H1 (cell line): Measurements from ENCODE around the gene NANOS2. TPM values are rescaled to one million over a fixed set of nuclear protein-coding genes. Genes with fewer than 3 reads are reported as not detected.

ENCODE experiments used
- CTCF ChIA-PET: fragments of 300-600 bp; sonication (Branson Sonifier 250); formaldehyde crosslinking; loops from one replicate; lab custom pipeline; 2021; ENCODE audit not compliant: partially characterized antibody; lab: Charles Lee
- POLR2A ChIA-PET: fragments of 300-600 bp; sonication (Branson Sonifier 250); formaldehyde crosslinking; loops from one replicate; lab custom pipeline; 2021; ENCODE audit warnings: inconsistent platforms; ENCODE audit not compliant: partially characterized antibody; lab: Charles Lee
- DNase-seq, 2 experiments: peaks; one replicate each; pipeline versions ENCODE4 v3.0.0 to v3.0.0-alpha.2; 2010 to 2022; ENCODE audit warnings: low spot score in 2 of 2, low read depth in 1 of 2, mixed read lengths in 1 of 2
- FAIRE-seq: peaks from 2 replicates; lab custom pipeline; 2011; peaks lifted over from hg19 to GRCh38; lab: Jason Lieb, UNC
- H2AFZ ChIP-seq: 2 replicates; pipeline ENCODE4 v1.8.1; 2012; ENCODE audit warnings: low read length, inconsistent platforms
- H2AK5ac ChIP-seq: 2 replicates; pipeline ENCODE4 v1.6.1; 2013; ENCODE audit warnings: low read depth, low read length
- H2BK120ac ChIP-seq: replicated peaks from 2 replicates; pipeline ENCODE3; 2013; ENCODE audit warnings: low read depth, low read length, inconsistent platforms
- H2BK12ac ChIP-seq: 2 replicates; pipeline ENCODE4 v1.6.1; 2013; ENCODE audit warnings: low read depth, low read length
- H2BK15ac ChIP-seq: 2 replicates; pipeline ENCODE4 v1.6.1; 2013; ENCODE audit warnings: low read length
- H2BK20ac ChIP-seq: 2 replicates; pipeline ENCODE4 v1.6.1; 2013; ENCODE audit warnings: low read length
- H2BK5ac ChIP-seq: 2 replicates; pipeline ENCODE4 v1.6.1; 2013; ENCODE audit warnings: low read depth, low read length
- H3K14ac ChIP-seq: 2 replicates; pipeline ENCODE4 v1.6.1; 2013; ENCODE audit warnings: inconsistent platforms; ENCODE audit not compliant: insufficient read length
- H3K18ac ChIP-seq: 2 replicates; pipeline ENCODE4 v1.6.1; 2013; ENCODE audit warnings: low read length; ENCODE audit errors: extremely low read depth
- H3K23ac ChIP-seq: 2 replicates; pipeline ENCODE4 v1.6.1; 2013; ENCODE audit warnings: inconsistent platforms; ENCODE audit not compliant: insufficient read length
- H3K23me2 ChIP-seq: 2 replicates; pipeline ENCODE4 v1.6.1; 2013; ENCODE audit warnings: low read depth, low read length
- H3K27ac ChIP-seq: 2 replicates; pipeline ENCODE4 v1.6.1; 2011; ENCODE audit warnings: low read depth, low read length, inconsistent platforms
- H3K27me3 ChIP-seq, 4 experiments: replicated peaks in 1 of 4; 1 replicate in 1 of 4; 2 replicates in 3 of 4; pipeline versions ENCODE4 v1.6.1 to v1.8.1; 2011 to 2013; ENCODE audit warnings: low read length in 3 of 4, mild to moderate bottlenecking in 3 of 4, inconsistent platforms in 2 of 4, mixed read lengths in 2 of 4, moderate library complexity in 1 of 4; ENCODE audit not compliant: control insufficient read depth in 3 of 4, insufficient read depth in 3 of 4; ENCODE audit errors: extremely low read depth in 1 of 4
- H3K36me3 ChIP-seq, 4 experiments: 2 replicates each; pipeline versions ENCODE4 v1.6.1 to v1.8.1; 2011 to 2013; ENCODE audit warnings: mild to moderate bottlenecking in 4 of 4, low read length in 3 of 4, moderate library complexity in 2 of 4, control low read depth in 1 of 4, inconsistent platforms in 1 of 4; ENCODE audit not compliant: insufficient read depth in 4 of 4, control insufficient read depth in 2 of 4
- H3K4ac ChIP-seq: replicated peaks from 2 replicates; pipeline ENCODE3; 2013; ENCODE audit warnings: low read length, low read depth, mixed read lengths, inconsistent platforms; ENCODE audit not compliant: insufficient read length
- H3K4me1 ChIP-seq, 4 experiments: replicated peaks in 1 of 4; 1 replicate in 1 of 4; 2 replicates in 3 of 4; pipeline versions ENCODE4 v1.6.1 to v1.8.1; 2011 to 2013; ENCODE audit warnings: low read length in 3 of 4, inconsistent platforms in 2 of 4, mixed read lengths in 1 of 4; ENCODE audit not compliant: insufficient read depth in 4 of 4, control insufficient read depth in 3 of 4
- H3K4me2 ChIP-seq, 2 experiments: 2 replicates each; pipeline versions ENCODE4 v1.6.1 to v1.8.1; 2011 to 2013; ENCODE audit warnings: low read depth in 2 of 2, low read length in 2 of 2, control low read depth in 1 of 2, inconsistent platforms in 1 of 2, mild to moderate bottlenecking in 1 of 2; ENCODE audit not compliant: insufficient read depth in 1 of 2
- H3K4me3 ChIP-seq, 4 experiments: fragments of 200-600, 300-600 bp in 1 of 4; sonication (generic), shearing (Covaris generic), sonication (Bioruptor Twin) in 1 of 4; 2 replicates each; pipeline versions ENCODE4 v1.5.1 to v1.8.1; 2011 to 2016; ENCODE audit warnings: low read length in 4 of 4, low read depth in 3 of 4, control low read depth in 2 of 4, inconsistent platforms in 2 of 4, mild to moderate bottlenecking in 2 of 4, mixed read lengths in 1 of 4, moderate library complexity in 1 of 4; ENCODE audit not compliant: insufficient read depth in 2 of 4; ENCODE audit errors: extremely low read depth in 1 of 4
- H3K56ac ChIP-seq: replicated peaks from 2 replicates; pipeline ENCODE3; 2013; ENCODE audit warnings: low read depth, mild to moderate bottlenecking, mixed read lengths, low read length, inconsistent platforms; ENCODE audit not compliant: insufficient read length
- H3K79me1 ChIP-seq: 2 replicates; pipeline ENCODE4 v1.6.1; 2013; ENCODE audit warnings: low read depth, low read length, control low read depth
- H3K79me2 ChIP-seq, 2 experiments: 2 replicates each; pipeline versions ENCODE4 v1.6.1 to v1.8.1; 2012 to 2013; ENCODE audit warnings: low read length in 2 of 2, mild to moderate bottlenecking in 2 of 2, inconsistent platforms in 1 of 2; ENCODE audit not compliant: insufficient read depth in 2 of 2, control insufficient read depth in 1 of 2
- H3K9ac ChIP-seq, 4 experiments: replicated peaks in 1 of 4; 1 replicate in 1 of 4; 2 replicates in 3 of 4; pipeline versions ENCODE4 v1.6.1 to v1.8.1; 2011 to 2013; ENCODE audit warnings: low read depth in 3 of 4, low read length in 3 of 4, control low read depth in 2 of 4, mild to moderate bottlenecking in 2 of 4, moderate library complexity in 2 of 4, inconsistent platforms in 1 of 4; ENCODE audit errors: extremely low read depth in 1 of 4
- H3K9me3 ChIP-seq, 2 experiments: 2 replicates each; pipeline versions ENCODE4 v1.6.1 to v1.8.1; 2012 to 2013; ENCODE audit warnings: mild to moderate bottlenecking in 2 of 2, moderate library complexity in 2 of 2, control low read depth in 1 of 2, inconsistent platforms in 1 of 2, low read depth in 1 of 2, low read length in 1 of 2, mixed read lengths in 1 of 2; ENCODE audit not compliant: insufficient read depth in 2 of 2
- H4K20me1 ChIP-seq, 2 experiments: replicated peaks in 1 of 2; 2 replicates each; pipeline versions ENCODE3 to v1.8.1; 2011 to 2013; ENCODE audit warnings: inconsistent platforms in 2 of 2, low read length in 2 of 2, mild to moderate bottlenecking in 1 of 2; ENCODE audit not compliant: insufficient read depth in 2 of 2, control insufficient read depth in 1 of 2
- H4K5ac ChIP-seq: 2 replicates; pipeline ENCODE4 v1.6.1; 2013; ENCODE audit warnings: low read length, low read depth, mixed read lengths, inconsistent platforms; ENCODE audit not compliant: insufficient read length
- H4K8ac ChIP-seq: 2 replicates; pipeline ENCODE4 v1.8.0; 2013; ENCODE audit warnings: mild to moderate bottlenecking, moderate library complexity, low read length, inconsistent platforms; ENCODE audit not compliant: insufficient read depth; ENCODE audit errors: extremely low read depth
- H4K91ac ChIP-seq: replicated peaks from 2 replicates; pipeline ENCODE3; 2013; ENCODE audit warnings: low read length, mixed read lengths, inconsistent platforms; ENCODE audit not compliant: insufficient read length
- EGR1 ChIP-seq: IDR thresholded peaks from 2 replicates; pipeline ENCODE4 v1.6.1; 2011; ENCODE audit warnings: low read depth, low read length, borderline replicate concordance
- HDAC2 ChIP-seq, 2 experiments: fragments of 300-600 bp in 1 of 2; sonication (generic) in 1 of 2; IDR thresholded peaks; 2 replicates each; pipeline ENCODE4 v1.6.1; 2011 to 2012; ENCODE audit warnings: low read depth in 2 of 2, low read length in 2 of 2, mild to moderate bottlenecking in 2 of 2, moderate library complexity in 2 of 2, borderline replicate concordance in 1 of 2, inconsistent platforms in 1 of 2
- SIN3A ChIP-seq, 2 experiments: IDR thresholded peaks in 1 of 2; conservative IDR thresholded peaks in 1 of 2; 2 replicates each; pipeline ENCODE4 v1.6.1; 2011 to 2012; ENCODE audit warnings: low read length in 2 of 2, improper control_type of control experiment in 1 of 2, low read depth in 1 of 2, mild to moderate bottlenecking in 1 of 2
- SRF ChIP-seq: IDR thresholded peaks from 2 replicates; pipeline ENCODE4 v1.6.1; 2011; ENCODE audit warnings: mild to moderate bottlenecking, low read depth, low read length, moderate library complexity
- YY1 ChIP-seq: IDR thresholded peaks from 2 replicates; pipeline ENCODE4 v1.6.1; 2011; ENCODE audit warnings: low read depth, mild to moderate bottlenecking, low read length
- WGBS, 2 experiments: shearing (Covaris generic) in 1 of 2; methylation state at CpG; one replicate each; pipeline versions ENCODE4 v1.1.6 to v1.1.7; 2013 to 2015; ENCODE audit warnings: low lambda C conversion rate in 2 of 2, mixed read lengths in 2 of 2, inconsistent platforms in 1 of 2, low coverage in 1 of 2, missing lambda C conversion rate in 1 of 2; ENCODE audit not compliant: insufficient replicate concordance in 2 of 2, insufficient coverage in 1 of 2, insufficient read length in 1 of 2; ENCODE audit errors: extremely low coverage in 1 of 2, missing lambda C conversion rate in 1 of 2; 5-methylcytosine and 5-hydroxymethylcytosine counted together
- polyA plus RNA-seq, 7 experiments: library from polyadenylated mRNA; depleted of rRNA in 3 of 7; stranded (reverse) in 5 of 7; unstranded in 2 of 7; fragments of >200 nt in 5 of 7; fragments of 200-250 nt in 2 of 7; gene quantifications; 1 replicate in 5 of 7; 2 replicates in 1 of 7; 4 replicates in 1 of 7; pipeline versions ENCODE4 v1.2.1 to v1.2.3, GENCODE V29; 2011 to 2013; ENCODE audit warnings: missing spikeins in 2 of 7, mixed read lengths in 2 of 7
- total RNA-seq: library from RNA; stranded (reverse); fragmentation: NEBNext Ultra II Directional; extraction: Animal tissue kit (Norgen Biotek cat#: 25700); gene quantifications from 2 replicates; pipeline ENCODE4 v1.2.1, GENCODE V29; 2021

Gene NANOS2
- total and polyA plus RNA-seq, 2 of the 8 experiments (the other 6 are each of a cell fraction or from before 2014, with no cell fraction given) = 0.20 TPM; not detected in 1

DNA sequence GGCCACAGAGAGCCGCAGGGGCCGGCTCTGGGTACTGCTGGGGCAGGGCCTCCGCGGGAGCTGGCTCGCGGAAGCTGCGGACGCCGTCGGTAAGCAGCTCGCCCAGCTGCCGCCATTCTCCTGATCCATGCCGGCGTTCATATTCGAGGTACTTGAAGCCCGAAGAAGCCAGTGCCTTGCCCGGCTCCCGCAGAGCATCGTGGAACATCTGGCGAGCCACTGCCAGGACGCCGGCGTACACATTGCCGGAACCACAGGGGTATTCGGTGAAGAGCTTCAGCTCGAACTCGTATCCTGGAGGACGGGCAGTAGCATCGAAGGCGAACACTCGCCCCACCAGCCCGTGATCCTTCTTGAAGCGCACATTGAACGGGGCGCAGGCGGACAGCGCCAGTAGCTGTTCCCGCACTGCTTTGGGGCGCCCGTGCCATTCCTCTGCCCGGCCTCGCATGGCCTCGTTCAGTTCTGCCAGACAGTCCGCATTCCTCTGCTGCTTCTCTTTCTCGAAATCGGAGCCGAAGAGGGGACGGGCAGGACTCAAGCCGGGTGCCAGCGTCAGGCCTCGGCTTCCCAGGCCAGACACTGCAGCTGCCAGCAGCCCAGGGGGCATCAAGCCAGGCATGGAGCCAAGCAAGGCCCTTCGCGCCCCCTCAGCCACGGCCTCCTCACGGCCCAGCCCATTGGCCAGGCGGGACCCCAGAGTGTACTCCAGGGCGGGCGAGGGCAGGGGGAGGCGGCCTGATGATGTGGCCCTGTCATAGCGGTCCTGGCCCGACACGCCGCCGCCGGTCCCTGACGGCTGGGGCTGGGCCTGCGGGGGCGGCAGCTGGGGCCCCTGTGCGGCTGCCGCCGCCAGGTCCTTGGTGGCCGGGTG, 29.7 kb downstream of the NANOS2 start:
- no peak overlapping the region for H2BK15ac ChIP-seq
- no peak overlapping the region for H2AFZ ChIP-seq
- H3K9me3 ChIP-seq = no peaks in the 10 kb centered on the region
- H3K9ac ChIP-seq = peak overlapping the region in 2 of 4 experiments; percentile 71 to 75; a peak in 3 of 7 replicates
- H3K4me1 ChIP-seq = peaks cover 6 to 28% (median 18%) of the 10 kb centered on the region in 4 experiments
- peaks cover 3 to 12% of the 10 kb centered on the region in 2 experiments for H4K20me1 ChIP-seq
- DNase-seq = no peak
- TF ChIP-seq EGR1 = peak; percentile 59; the same call in 1 of the 2 replicates
- peak in 1 of 2 experiments; percentile 13; a peak in 1 of 4 replicates for TF ChIP-seq SIN3A (conservative IDR thresholded peaks at IDR 0.05 in 1 of 2, IDR thresholded peaks at IDR 0.05 in 1 of 2; ENCODE audit: low read depth in 1 of 2, low read length in 2 of 2)
- TF ChIP-seq HDAC2 (IDR thresholded peaks at IDR 0.05; ENCODE audit: borderline replicate concordance in 1 of 2, low read depth in 2 of 2, low read length in 2 of 2) = peak in 1 of 2 experiments; percentile 63; a peak in 1 of 4 replicates
- no peak for TF ChIP-seq YY1
- no peak for TF ChIP-seq SRF
- TF ChIP-seq, all 59 proteins: peak for 3
- H3K23me2 ChIP-seq = peaks cover 11% of the 10 kb centered on the region; the same call in 1 of the 2 replicates
- peaks cover 0 to 7% (median 0%) of the 10 kb centered on the region in 4 experiments; a peak in 1 of 8 replicates for H3K36me3 ChIP-seq
- H3K4me3 ChIP-seq = peak overlapping the region; percentile 71 to 80 (median 78)
- no peaks in the 10 kb centered on the region for H3K27me3 ChIP-seq
- CTCF ChIA-PET = interaction anchor here (0.7 to 10.7 kb wide), 8 partner anchors 16 to 103 kb away, joined by 3 to 208 read pairs (median 4); partner anchors contain the start of genes DMPK, FOXA3, MYPOP and SYMPK
- WGBS, 2 experiments = 64% methylated on average over 61 of the region's 72 CpGs; no CpG with 5 or more reads in 1 of the 2 experiments
- H2BK5ac ChIP-seq = no peak overlapping the region
- H3K23ac ChIP-seq = no peak overlapping the region
- no peak overlapping the region for H3K14ac ChIP-seq
- no peak overlapping the region; the same call in none of the 2 replicates for H3K18ac ChIP-seq
- H2BK20ac ChIP-seq = no peak overlapping the region
- no peak overlapping the region for H3K56ac ChIP-seq
- no peak overlapping the region for H2AK5ac ChIP-seq
- H3K27ac ChIP-seq = no peak overlapping the region
- no peak for FAIRE-seq
- H3K79me2 ChIP-seq = no peaks in the 10 kb centered on the region; a peak in 1 of 4 replicates
- H2BK12ac ChIP-seq = 0 out of 2 replicates have a peak overlapping the region, but pooled peaks have one; percentile 27
- no peak overlapping the region for H2BK120ac ChIP-seq
- H3K79me1 ChIP-seq = 0 out of 2 replicates have a peak, but pooled peaks cover 2% of the 10 kb centered on the region
- H4K8ac ChIP-seq = peak overlapping the region; percentile 81
- H3K4ac ChIP-seq = no peak overlapping the region
- POLR2A ChIA-PET = interaction anchor here (0.6 to 9.8 kb wide), 10 partner anchors 12 to 115 kb away, joined by 3 to 277 read pairs (median 4); partner anchors contain the start of genes DMWD, FOXA3, RSPH6A and SIX5
- H3K4me2 ChIP-seq = peak overlapping the region; percentile 49 to 76
- H4K91ac ChIP-seq = no peak overlapping the region
- no peak overlapping the region for H4K5ac ChIP-seq
